ENCODE results near the gene TLE5. TPM values are rescaled to one million over a fixed set of nuclear protein-coding genes. Genes with fewer than 3 reads are reported as not detected.
A peak's percentile ranks its signal among the peaks of the same experiment; 100 is the strongest.
"Not testable (repeated sequence)": the region's sequence is repeated elsewhere in the genome, so short reads cannot be mapped to it uniquely, and the experiment has no call there.

TLE5 gene
- total RNA-seq, 1 donor from 2014 or later: 428 TPM

GRCh38 chr19:3100747-3101730 lies 38.7 kb upstream of the TLE5 start:
- H3K4me1 Mint-ChIP-seq (ENCODE audit: low read depth): peaks cover 10% of the 10 kb centered on the region
- intact Hi-C loops (cut with micrococcal nuclease): loop anchor here (5.0 kb wide), 1 partner anchor 149 kb away; no protein-coding TSS in a partner anchor
- peaks cover 14% of the 10 kb centered on the region for H3K27me3 Mint-ChIP-seq (ENCODE audit: low read depth)
- H3K27ac Mint-ChIP-seq: no peak overlapping the region
- H3K36me3 Mint-ChIP-seq (ENCODE audit: low read depth): no peaks in the 10 kb centered on the region
- H3K4me3 Mint-ChIP-seq (ENCODE audit: low read depth): no peak overlapping the region
- no peaks in the 10 kb centered on the region for H3K9me3 Mint-ChIP-seq
- no peak for DNase-seq (ENCODE audit: low spot score)

DNA sequence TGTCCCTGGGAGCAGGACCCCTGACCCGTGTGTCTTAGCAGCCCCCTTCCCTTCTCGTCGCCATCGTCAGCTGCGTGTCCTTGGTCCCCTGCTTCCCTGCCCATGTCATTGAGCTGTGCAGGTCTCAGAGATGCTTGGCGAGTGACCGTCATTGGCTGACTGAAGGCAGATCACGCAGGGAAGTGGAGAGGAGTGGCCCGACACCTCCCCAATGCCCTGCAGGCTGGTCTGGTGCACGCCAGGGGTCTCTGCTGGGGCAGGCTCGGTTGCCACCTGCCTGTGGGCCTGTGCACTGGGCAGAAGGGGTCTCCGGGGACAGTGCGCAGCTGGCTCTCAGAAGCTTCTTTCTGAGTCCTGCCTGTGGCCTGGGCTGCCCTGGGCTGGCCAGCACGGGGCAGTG lies 38.0 kb upstream of the TLE5 start:
- Mint-ChIP-seq H3K9me3 (no peaks in the 10 kb centered on the region), H3K4me1 (ENCODE audit: low read depth) (peaks cover 17% of the 10 kb centered on the region), H3K4me3 (ENCODE audit: low read depth) (no peak overlapping the region), H3K27ac (no peak overlapping the region), H3K36me3 (ENCODE audit: low read depth) (no peaks in the 10 kb centered on the region), H3K27me3 (ENCODE audit: low read depth) (peaks cover 19% of the 10 kb centered on the region)
- no peak for DNase-seq (ENCODE audit: low spot score)
- intact Hi-C loops (cut with micrococcal nuclease): loop anchor here (5.0 kb wide), 1 partner anchor 148 kb away; no protein-coding TSS in a partner anchor

DNA sequence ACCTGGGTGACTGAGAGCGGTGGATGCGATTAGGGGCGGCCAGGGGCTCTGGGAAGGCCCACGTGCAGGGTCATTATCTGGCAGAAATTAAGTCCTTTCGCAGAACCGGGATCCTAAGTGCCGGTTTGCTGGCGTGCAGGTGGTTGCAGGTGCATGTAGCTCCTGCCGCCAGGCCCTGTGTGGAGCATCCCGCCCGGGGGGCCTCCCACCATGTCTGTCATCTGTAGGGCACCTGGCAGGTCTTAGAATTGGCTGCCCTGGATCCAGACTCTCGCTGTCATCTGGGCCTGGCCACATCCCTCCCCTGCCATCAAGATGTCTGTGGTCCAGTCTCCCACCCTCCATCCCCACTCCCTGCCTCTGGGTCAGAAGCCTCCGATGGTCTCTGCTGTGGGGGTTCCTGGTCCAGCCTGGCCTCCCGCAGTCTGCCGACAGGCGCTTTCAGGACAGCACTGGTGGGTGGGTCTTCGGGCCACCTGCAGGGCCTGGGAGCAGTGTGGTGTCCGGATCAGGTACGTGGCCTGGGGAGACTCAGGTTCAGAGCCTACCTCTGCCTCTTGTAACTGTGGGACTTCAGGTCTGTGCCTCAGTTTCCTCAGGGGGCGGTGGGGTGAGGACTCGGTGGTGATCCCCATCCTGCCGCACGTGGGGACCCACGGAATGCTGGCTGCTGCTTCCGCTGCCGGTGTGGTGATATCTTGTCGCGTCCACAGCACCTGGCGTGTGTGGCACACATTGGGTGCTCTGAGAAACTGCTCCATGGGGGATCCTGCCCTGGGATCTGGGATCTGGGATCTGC lies 37.3 kb upstream of the TLE5 start:
- H3K4me3 Mint-ChIP-seq (ENCODE audit: low read depth): no peak overlapping the region
- H3K27ac Mint-ChIP-seq: no peak overlapping the region
- H3K4me1 Mint-ChIP-seq (ENCODE audit: low read depth): peaks cover 20% of the 10 kb centered on the region
- no peak for DNase-seq (ENCODE audit: low spot score)
- H3K27me3 Mint-ChIP-seq (ENCODE audit: low read depth): peaks cover 24% of the 10 kb centered on the region
- no peaks in the 10 kb centered on the region for H3K36me3 Mint-ChIP-seq (ENCODE audit: low read depth)
- intact Hi-C loops (cut with micrococcal nuclease): loop anchor here (5.0 kb wide), 1 partner anchor 147 kb away; no protein-coding TSS in a partner anchor
- no peaks in the 10 kb centered on the region for H3K9me3 Mint-ChIP-seq

- peaks cover 18% of the 10 kb centered on the region for H3K4me1 Mint-ChIP-seq (ENCODE audit: low read depth)
- H3K4me3 Mint-ChIP-seq (ENCODE audit: low read depth): no peak overlapping the region
- H3K9me3 Mint-ChIP-seq: no peaks in the 10 kb centered on the region
- H3K36me3 Mint-ChIP-seq (ENCODE audit: low read depth): no peaks in the 10 kb centered on the region
- intact Hi-C loops (cut with micrococcal nuclease): no loop called here
- DNase-seq (ENCODE audit: low spot score): no peak
- peaks cover 24% of the 10 kb centered on the region for H3K27me3 Mint-ChIP-seq (ENCODE audit: low read depth)
- H3K27ac Mint-ChIP-seq: no peak overlapping the region
Measured at GRCh38 chr19:3098515-3099346, 36.4 kb upstream of the TLE5 start.

DNA sequence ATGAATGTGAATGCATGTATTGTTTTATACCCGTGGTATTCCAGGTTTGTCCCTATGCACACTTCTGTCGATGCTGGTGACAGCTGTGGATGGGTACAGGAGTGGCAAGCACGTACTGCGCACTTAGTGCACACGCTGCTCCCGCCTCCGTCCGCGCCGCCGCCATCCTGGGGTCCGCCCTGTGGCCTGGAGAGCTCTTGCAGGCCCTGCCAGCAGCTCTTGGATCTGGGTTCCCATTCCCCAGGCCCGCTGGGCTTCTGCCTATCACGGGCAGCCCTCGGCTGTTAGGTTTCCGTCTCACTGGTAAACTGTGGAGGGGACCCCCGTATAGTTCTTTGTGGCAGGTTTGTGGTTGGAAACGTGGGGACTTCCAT lies 35.8 kb upstream of the TLE5 start:
- Mint-ChIP-seq H3K36me3 (ENCODE audit: low read depth) (no peaks in the 10 kb centered on the region), H3K27ac (no peak overlapping the region), H3K27me3 (ENCODE audit: low read depth) (peaks cover 24% of the 10 kb centered on the region), H3K9me3 (no peaks in the 10 kb centered on the region), H3K4me1 (ENCODE audit: low read depth) (peaks cover 18% of the 10 kb centered on the region), H3K4me3 (ENCODE audit: low read depth) (no peak overlapping the region)
- no peak for DNase-seq (ENCODE audit: low spot score)
- intact Hi-C loops (cut with micrococcal nuclease): no loop called here

DNA sequence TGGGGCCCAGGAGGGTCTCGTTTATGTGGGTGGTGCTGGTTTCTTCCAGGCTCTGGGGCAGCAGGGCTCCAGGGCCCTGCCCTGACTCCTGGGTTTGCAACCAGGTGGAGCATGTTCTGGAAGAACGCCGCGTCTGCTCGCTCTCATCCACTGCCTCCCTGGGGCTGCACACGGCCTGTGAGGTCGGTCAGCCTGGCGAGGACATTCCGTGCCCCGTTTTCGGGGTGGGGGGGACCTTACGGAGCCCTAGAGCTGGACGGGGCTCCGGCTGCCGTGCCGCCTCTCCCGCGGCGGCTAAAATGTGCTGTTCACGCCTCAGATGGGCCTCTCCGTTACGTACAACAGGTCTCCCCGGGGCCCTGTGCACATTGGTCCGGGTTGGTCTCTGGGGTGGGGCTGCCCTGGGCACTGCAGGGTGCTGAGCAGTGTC lies 35.2 kb upstream of the TLE5 start:
- H3K4me3 Mint-ChIP-seq (ENCODE audit: low read depth): no peak overlapping the region
- H3K4me1 Mint-ChIP-seq (ENCODE audit: low read depth): peaks cover 18% of the 10 kb centered on the region
- peaks cover 25% of the 10 kb centered on the region for H3K27me3 Mint-ChIP-seq (ENCODE audit: low read depth)
- no peak overlapping the region for H3K27ac Mint-ChIP-seq
- no peaks in the 10 kb centered on the region for H3K36me3 Mint-ChIP-seq (ENCODE audit: low read depth)
- no peaks in the 10 kb centered on the region for H3K9me3 Mint-ChIP-seq
- intact Hi-C loops (cut with micrococcal nuclease): no loop called here
- DNase-seq (ENCODE audit: low spot score): no peak

GRCh38 chr19:3096902-3097326 lies 34.6 kb upstream of the TLE5 start:
- Mint-ChIP-seq H3K9me3 (no peaks in the 10 kb centered on the region), H3K27ac (no peak overlapping the region), H3K4me3 (ENCODE audit: low read depth) (no peak overlapping the region), H3K27me3 (ENCODE audit: low read depth) (peaks cover 27% of the 10 kb centered on the region), H3K4me1 (ENCODE audit: low read depth) (peaks cover 18% of the 10 kb centered on the region), H3K36me3 (ENCODE audit: low read depth) (no peaks in the 10 kb centered on the region)
- no peak for DNase-seq (ENCODE audit: low spot score)
- intact Hi-C loops (cut with micrococcal nuclease): no loop called here

DNA sequence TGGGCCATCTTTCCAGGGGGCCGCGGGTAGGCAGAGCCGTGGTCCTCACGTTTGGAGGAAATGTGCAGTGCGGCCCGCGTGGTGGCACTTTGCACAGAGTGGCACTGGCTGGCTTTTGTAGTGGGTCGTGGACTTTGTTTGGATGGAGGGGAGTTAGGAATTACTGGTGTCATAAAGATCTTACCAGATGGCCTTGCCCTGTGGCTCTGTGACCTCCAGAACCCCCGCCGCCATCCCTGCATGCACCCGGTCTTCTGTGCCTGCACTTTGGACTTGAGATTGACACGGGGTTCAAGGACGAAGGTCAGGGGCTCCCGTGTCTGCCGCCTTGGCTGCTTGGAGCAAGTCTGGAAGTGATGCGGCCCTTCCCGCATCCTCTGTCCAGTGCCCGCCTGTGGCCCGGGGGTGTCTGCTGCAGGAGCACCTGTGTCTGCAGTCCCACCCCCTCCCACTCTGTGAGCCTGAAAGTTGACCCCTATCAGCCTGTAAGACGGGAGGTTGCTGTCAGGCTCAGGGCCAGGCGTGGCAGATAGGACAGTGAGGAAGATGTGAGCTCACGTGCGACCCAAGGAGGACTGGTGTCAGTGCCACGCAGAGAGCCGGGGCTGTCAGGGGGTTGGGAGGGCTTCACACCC lies 34.1 kb upstream of the TLE5 start:
- intact Hi-C loops (cut with micrococcal nuclease): no loop called here
- Mint-ChIP-seq H3K4me3 (ENCODE audit: low read depth) (peak overlapping the region; percentile 69), H3K27me3 (ENCODE audit: low read depth) (peaks cover 27% of the 10 kb centered on the region), H3K36me3 (ENCODE audit: low read depth) (no peaks in the 10 kb centered on the region), H3K9me3 (no peaks in the 10 kb centered on the region), H3K4me1 (ENCODE audit: low read depth) (peaks cover 18% of the 10 kb centered on the region), H3K27ac (no peak overlapping the region)
- no peak for DNase-seq (ENCODE audit: low spot score)

DNA sequence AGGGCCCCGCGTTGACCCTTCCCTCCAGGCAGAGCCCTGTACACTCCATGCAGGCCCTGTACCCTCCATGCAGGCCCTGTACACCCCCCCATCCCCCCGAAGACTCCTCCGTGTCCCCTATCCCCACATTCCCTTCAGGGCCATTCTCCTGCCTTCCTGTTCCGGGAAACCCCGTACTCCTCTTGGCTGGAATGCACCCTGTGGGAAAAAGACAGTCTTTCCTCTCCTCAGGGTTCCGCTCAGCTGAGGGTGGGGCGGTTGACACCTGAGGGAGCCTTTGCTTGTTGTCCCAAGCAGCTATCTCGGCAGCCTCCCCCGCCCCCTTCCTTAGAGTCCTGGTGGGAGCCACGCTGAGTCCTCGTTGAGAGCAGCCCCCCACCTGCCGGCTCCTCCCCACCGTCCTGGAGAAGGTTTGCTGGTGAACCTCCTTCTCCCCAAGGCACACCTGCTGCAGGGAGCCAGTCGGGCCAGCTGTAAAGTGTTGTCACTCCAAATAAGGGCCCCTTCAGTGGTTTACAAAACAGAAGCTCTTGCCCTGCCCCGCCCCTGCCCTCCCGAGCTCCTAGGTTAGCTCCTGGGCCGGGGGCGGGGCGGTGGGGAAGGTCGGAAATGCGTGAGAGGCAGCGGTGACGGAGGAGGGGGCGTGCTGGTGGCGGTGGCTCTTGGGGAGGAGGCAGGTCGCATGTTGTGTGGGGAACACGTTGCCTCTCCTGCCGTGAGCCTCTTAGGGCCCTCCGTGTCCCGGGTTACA lies 33.3 kb upstream of the TLE5 start:
- no peaks in the 10 kb centered on the region for H3K9me3 Mint-ChIP-seq
- H3K4me1 Mint-ChIP-seq (ENCODE audit: low read depth): peaks cover 18% of the 10 kb centered on the region
- peaks cover 27% of the 10 kb centered on the region for H3K27me3 Mint-ChIP-seq (ENCODE audit: low read depth)
- peak overlapping the region; percentile 69 for H3K4me3 Mint-ChIP-seq (ENCODE audit: low read depth)
- intact Hi-C loops (cut with micrococcal nuclease): no loop called here
- peak; percentile 22 for DNase-seq (ENCODE audit: low spot score)
- no peaks in the 10 kb centered on the region for H3K36me3 Mint-ChIP-seq (ENCODE audit: low read depth)
- H3K27ac Mint-ChIP-seq: no peak overlapping the region

GRCh38 chr19:3094601-3095440 lies 32.5 kb upstream of the TLE5 start:
- no peak for DNase-seq (ENCODE audit: low spot score)
- no peaks in the 10 kb centered on the region for H3K9me3 Mint-ChIP-seq
- no peaks in the 10 kb centered on the region for H3K36me3 Mint-ChIP-seq (ENCODE audit: low read depth)
- H3K4me3 Mint-ChIP-seq (ENCODE audit: low read depth): peak overlapping the region; percentile 69
- H3K4me1 Mint-ChIP-seq (ENCODE audit: low read depth): peaks cover 18% of the 10 kb centered on the region
- H3K27me3 Mint-ChIP-seq (ENCODE audit: low read depth): peaks cover 25% of the 10 kb centered on the region
- intact Hi-C loops (cut with micrococcal nuclease): no loop called here
- no peak overlapping the region for H3K27ac Mint-ChIP-seq

DNA sequence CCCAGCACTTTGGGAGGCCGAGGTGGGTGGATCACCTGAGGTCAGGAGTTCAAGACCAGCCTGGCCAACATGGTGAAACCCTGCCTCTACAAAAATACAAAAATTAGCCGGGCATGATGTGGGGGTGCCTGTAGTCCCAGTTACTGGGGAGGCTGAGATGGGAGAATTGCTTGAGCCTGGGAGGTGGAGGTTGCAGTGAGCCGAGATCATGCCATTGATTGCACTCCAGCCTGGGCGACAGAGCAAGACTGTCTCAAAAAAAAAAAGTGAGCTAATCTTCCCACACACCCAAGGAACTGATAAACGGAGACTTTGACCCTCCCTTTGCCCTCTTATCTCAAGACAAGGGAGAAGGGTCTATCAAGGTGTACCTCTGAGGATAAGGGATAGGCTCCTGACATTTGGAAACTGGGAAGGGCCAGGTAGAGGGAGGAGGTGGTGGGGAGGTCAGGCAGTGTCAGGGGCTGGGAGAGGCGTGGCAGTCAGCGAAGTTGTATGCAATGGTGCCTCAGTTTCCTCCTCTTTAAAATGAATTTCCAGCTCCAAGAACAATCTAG lies 27.1 kb upstream of the TLE5 start:
- H3K36me3 Mint-ChIP-seq (ENCODE audit: low read depth); H3K27me3 Mint-ChIP-seq (ENCODE audit: low read depth); H3K4me1 Mint-ChIP-seq (ENCODE audit: low read depth); H3K9me3 Mint-ChIP-seq; intact Hi-C loops (cut with micrococcal nuclease); H3K4me3 Mint-ChIP-seq (ENCODE audit: low read depth); H3K27ac Mint-ChIP-seq; DNase-seq (ENCODE audit: low spot score): not testable (repeated sequence)
